OCI-LY3 (cell line): ENCODE data around the gene MTHFSD.

ENCODE experiments used
- H2AFZ ChIP-seq: fragments of 200-600, 300-600 bp; shearing (Covaris generic); 2 replicates; pipeline ENCODE4 v1.6.0; 2014; ENCODE audit warnings: antibody characterized with exemption, low read depth, low read length
- H3K27ac ChIP-seq: fragments of 200-600, 300-600 bp; sonication (generic); 2 replicates; pipeline ENCODE4 v1.5.1; 2014; ENCODE audit warnings: mild to moderate bottlenecking, low read length, moderate library complexity, mixed read lengths
- H3K27me3 ChIP-seq: fragments of 200-600, 300-600 bp; sonication (generic); 2 replicates; pipeline ENCODE4 v1.6.1; 2014; ENCODE audit warnings: low read depth, low read length, mixed read lengths
- H3K36me3 ChIP-seq: fragments of 200-600, 300-600 bp; sonication (generic); replicated peaks from 2 replicates; pipeline ENCODE3; 2014; ENCODE audit warnings: low read depth, low read length, mixed read lengths
- H3K4me1 ChIP-seq: fragments of 300-600, 200-600 bp; sonication (generic); 2 replicates; pipeline ENCODE4 v1.6.1; 2014; ENCODE audit warnings: low read length, mixed read lengths
- H3K4me2 ChIP-seq: fragments of 200-600, 300-600 bp; sonication (generic); 2 replicates; pipeline ENCODE4 v1.6.1; 2014; ENCODE audit warnings: low read length, mixed read lengths
- H3K4me3 ChIP-seq: fragments of 300-600, 200-600 bp; sonication (generic); 2 replicates; pipeline ENCODE4 v1.5.1; 2014; ENCODE audit warnings: antibody characterized with exemption, mild to moderate bottlenecking, low read length, moderate library complexity
- H3K79me2 ChIP-seq: fragments of 300-600, 200-600 bp; shearing (Covaris generic); 2 replicates; pipeline ENCODE4 v1.6.1; 2014; ENCODE audit warnings: mild to moderate bottlenecking, low read length, mixed read lengths
- H3K9ac ChIP-seq: fragments of 300-600, 200-600 bp; shearing (Covaris generic); 2 replicates; pipeline ENCODE4 v1.6.0; 2014; ENCODE audit warnings: mild to moderate bottlenecking, low read length, moderate library complexity
- H3K9me3 ChIP-seq: fragments of 200-600, 300-600 bp; shearing (Covaris generic); 2 replicates; pipeline ENCODE4 v1.6.1; 2014; ENCODE audit warnings: low read length, mixed read lengths; ENCODE audit not compliant: insufficient read depth
- H4K20me1 ChIP-seq: fragments of 200-600, 300-600 bp; sonication (generic); 2 replicates; pipeline ENCODE4 v1.6.1; 2016; ENCODE audit warnings: low read length, mixed read lengths; ENCODE audit not compliant: insufficient read depth
- CTCF ChIP-seq: fragments of 200-600, 300-600 bp; sonication (generic); IDR thresholded peaks from 2 replicates; pipeline ENCODE4 v1.5.1; 2014; ENCODE audit warnings: antibody characterized with exemption, low read length, low read depth
- EZH2phosphoT487 ChIP-seq: fragments of 200-600 bp; shearing (Covaris generic); IDR thresholded peaks from 2 replicates; pipeline ENCODE4 v1.6.1; 2018; ENCODE audit warnings: antibody characterized with exemption, mixed run types, low read depth

The MTHFSD gene

DNA sequence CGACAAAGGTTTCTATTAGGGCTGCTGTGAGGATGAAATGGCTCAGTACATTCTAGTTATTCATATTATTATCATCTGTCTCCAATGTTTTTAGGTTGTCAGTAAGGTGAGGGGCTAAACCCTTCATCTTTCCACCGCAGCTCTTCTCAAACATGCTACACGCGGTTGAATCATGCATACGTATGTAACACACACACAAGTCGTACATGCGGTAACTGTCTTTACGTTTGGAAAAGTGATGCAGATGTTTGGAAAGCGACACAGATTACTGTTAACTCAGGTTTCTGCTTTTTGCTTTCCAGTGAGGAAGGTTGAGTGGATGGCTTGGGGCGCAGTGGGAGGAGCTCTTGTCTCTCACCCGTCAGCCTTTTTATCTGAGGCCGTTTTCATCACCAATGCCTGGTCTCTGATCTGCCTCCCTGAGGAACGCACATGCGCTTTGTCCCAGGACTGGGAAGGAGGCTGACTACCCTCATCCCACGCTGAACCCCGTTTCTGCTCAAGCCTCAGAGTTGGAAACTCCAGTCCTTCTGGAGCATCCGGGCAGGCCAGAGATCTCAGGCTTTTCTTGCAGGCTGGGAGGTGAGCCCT, 20.2 kb upstream of the MTHFSD start:
- H3K79me2 ChIP-seq, result no peaks in the 10 kb centered on the region
- no peaks in the 10 kb centered on the region for H3K27me3 ChIP-seq
- H3K4me1 ChIP-seq, result no peaks in the 10 kb centered on the region
- H2AFZ ChIP-seq, result no peak overlapping the region
- H3K4me3 ChIP-seq, result no peak overlapping the region
- H3K9ac ChIP-seq, result no peak overlapping the region
- no peaks in the 10 kb centered on the region for H4K20me1 ChIP-seq
- no peaks in the 10 kb centered on the region for H3K9me3 ChIP-seq
- H3K4me2 ChIP-seq, result no peak overlapping the region
- H3K27ac ChIP-seq, result no peak overlapping the region
- H3K36me3 ChIP-seq, result no peaks in the 10 kb centered on the region
- TF ChIP-seq EZH2phosphoT487 (no peak), CTCF (no peak)

GRCh38 chr16:86574646-86575045, 19.6 kb upstream of the MTHFSD start:
- TF ChIP-seq EZH2phosphoT487 (no peak), CTCF (no peak)
- Histone ChIP-seq H3K27ac (no peak overlapping the region), H3K9me3 (no peaks in the 10 kb centered on the region), H3K4me2 (no peak overlapping the region), H2AFZ (no peak overlapping the region), H4K20me1 (no peaks in the 10 kb centered on the region), H3K36me3 (no peaks in the 10 kb centered on the region), H3K9ac (no peak overlapping the region), H3K79me2 (no peaks in the 10 kb centered on the region), H3K4me3 (no peak overlapping the region), H3K4me1 (no peaks in the 10 kb centered on the region), H3K27me3 (no peaks in the 10 kb centered on the region)

DNA sequence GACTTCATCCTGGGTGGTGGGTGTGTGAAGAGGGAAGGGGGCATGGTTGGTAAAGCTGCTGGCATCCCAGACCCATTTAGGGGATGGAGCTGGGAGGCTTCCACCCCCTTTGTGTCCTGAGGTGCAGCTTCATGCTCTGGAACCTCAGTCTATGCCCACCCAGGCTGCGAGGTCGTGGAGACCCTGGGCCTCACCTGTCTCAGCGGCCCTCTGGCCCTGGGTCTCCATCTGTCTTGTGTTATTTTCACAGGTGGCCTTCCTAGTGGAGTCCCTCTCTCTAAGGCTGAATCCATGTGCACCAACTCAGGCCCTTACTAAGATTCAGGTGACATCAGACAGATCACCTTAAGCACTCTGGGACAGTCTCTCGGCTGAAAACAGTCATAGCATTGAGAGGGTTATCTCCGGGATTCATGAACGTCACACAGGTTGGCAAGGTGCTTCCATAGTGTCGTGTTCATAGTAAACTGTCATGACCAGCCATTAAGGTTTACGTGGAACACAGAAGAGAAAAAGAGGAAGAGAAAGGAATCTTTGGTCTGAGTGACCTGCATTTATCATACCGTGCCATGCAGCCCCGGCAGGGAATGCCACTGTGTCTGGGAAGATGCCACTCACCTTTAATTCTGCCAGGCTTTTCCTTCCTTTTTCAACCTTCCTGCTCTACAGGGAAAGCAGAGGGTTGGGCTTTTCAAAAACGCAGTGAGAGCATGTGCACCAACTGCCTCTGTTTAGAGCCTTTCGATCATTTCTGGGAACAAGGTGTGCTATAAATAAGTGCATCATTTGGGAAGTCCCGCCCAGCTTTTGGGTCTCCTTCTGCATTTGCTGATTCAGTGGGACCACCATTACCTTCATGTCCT, 18.8 kb upstream of the MTHFSD start:
- Histone ChIP-seq H3K27me3 (no peaks in the 10 kb centered on the region), H2AFZ (no peak overlapping the region), H3K4me2 (no peak overlapping the region), H4K20me1 (no peaks in the 10 kb centered on the region), H3K36me3 (no peaks in the 10 kb centered on the region), H3K79me2 (no peaks in the 10 kb centered on the region), H3K9ac (no peak overlapping the region), H3K4me1 (no peaks in the 10 kb centered on the region), H3K9me3 (no peaks in the 10 kb centered on the region), H3K4me3 (no peak overlapping the region), H3K27ac (no peak overlapping the region)
- TF ChIP-seq CTCF (no peak), EZH2phosphoT487 (no peak)

GRCh38 chr16:86573215-86573614, 18.2 kb upstream of the MTHFSD start:
- no peak overlapping the region for H3K4me2 ChIP-seq
- no peak overlapping the region for H2AFZ ChIP-seq
- no peaks in the 10 kb centered on the region for H3K27me3 ChIP-seq
- no peaks in the 10 kb centered on the region for H3K9me3 ChIP-seq
- H3K27ac ChIP-seq, result no peak overlapping the region
- H3K9ac ChIP-seq, result no peak overlapping the region
- no peaks in the 10 kb centered on the region for H3K79me2 ChIP-seq
- no peaks in the 10 kb centered on the region for H3K4me1 ChIP-seq
- H3K36me3 ChIP-seq, result no peaks in the 10 kb centered on the region
- TF ChIP-seq EZH2phosphoT487 (no peak), CTCF (no peak)
- no peak overlapping the region for H3K4me3 ChIP-seq
- H4K20me1 ChIP-seq, result no peaks in the 10 kb centered on the region
